Measurements from ENCODE around the gene KIF13A.
"Not testable (repeated sequence)": the region's sequence is repeated elsewhere in the genome, so short reads cannot be mapped to it uniquely, and the experiment has no call there.

KIF13A gene

DNA sequence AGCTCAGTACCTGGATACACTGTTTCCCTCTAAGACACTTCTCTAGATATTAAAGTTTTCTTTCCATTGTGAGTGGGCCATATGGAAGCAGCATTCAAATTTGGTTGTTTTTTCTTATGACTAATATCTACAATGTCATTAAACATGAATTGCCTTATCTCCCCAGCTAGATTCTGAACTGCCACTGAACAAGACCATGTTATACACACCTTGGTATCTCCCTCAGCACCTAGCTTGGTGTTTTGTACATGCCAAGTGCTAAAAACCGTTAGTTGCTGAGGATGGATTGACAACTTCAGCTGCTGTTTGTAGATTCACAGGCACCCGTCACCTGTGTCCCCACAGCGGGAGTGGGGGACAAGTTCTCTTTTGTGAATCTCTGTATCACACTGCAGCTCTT is 131.1 kb downstream of the KIF13A start:
- H3K4me1 ChIP-seq (ENCODE audit: control insufficient read depth, insufficient read depth, low read length), result no peaks in the 10 kb centered on the region
- peaks cover 8% of the 10 kb centered on the region; the same call in 1 of the 2 replicates for H3K36me3 ChIP-seq (ENCODE audit: control insufficient read depth, insufficient read depth, low read length)
- H3K27ac ChIP-seq (ENCODE audit: low read depth, low read length), result no peak overlapping the region
- H3K27me3 ChIP-seq (ENCODE audit: control insufficient read depth, insufficient read depth, low read length), result no peaks in the 10 kb centered on the region
- no peak overlapping the region for H3K9ac ChIP-seq (ENCODE audit: low read length)
- H3K4me3 ChIP-seq (ENCODE audit: low read depth, low read length), result no peak overlapping the region
- H3K9me3 ChIP-seq (ENCODE audit: control insufficient read depth, insufficient read depth, low read depth, low read length), result no peaks in the 10 kb centered on the region

DNA sequence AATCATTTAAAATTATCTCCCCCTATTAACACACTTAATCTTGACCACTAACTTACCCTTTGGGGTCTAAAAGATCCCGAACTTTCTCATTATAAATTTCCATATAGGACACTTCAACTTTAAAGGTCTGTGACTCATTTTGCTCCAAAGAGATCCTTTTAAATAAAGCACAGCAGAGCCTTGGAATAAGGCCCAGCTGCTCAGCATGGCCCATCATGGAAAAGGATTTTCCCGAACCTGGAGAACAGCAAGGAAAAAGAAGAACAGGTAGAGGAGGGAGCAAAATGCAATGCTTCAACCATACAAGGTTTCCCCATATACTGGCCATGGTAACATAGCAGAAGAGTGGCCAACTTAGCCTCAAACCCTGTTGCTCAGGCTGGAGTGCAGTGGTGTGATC is 132.1 kb downstream of the KIF13A start:
- no peaks in the 10 kb centered on the region for H3K4me1 ChIP-seq (ENCODE audit: control insufficient read depth, insufficient read depth, low read length)
- no peak overlapping the region for H3K27ac ChIP-seq (ENCODE audit: low read depth, low read length)
- no peak overlapping the region for H3K9ac ChIP-seq (ENCODE audit: low read length)
- no peaks in the 10 kb centered on the region for H3K9me3 ChIP-seq (ENCODE audit: control insufficient read depth, insufficient read depth, low read depth, low read length)
- H3K4me3 ChIP-seq (ENCODE audit: low read depth, low read length), result no peak overlapping the region
- H3K27me3 ChIP-seq (ENCODE audit: control insufficient read depth, insufficient read depth, low read length), result no peaks in the 10 kb centered on the region
- peaks cover 17% of the 10 kb centered on the region for H3K36me3 ChIP-seq (ENCODE audit: control insufficient read depth, insufficient read depth, low read length)

GRCh38 chr6:17853533-17853932 is 133.9 kb downstream of the KIF13A start:
- Histone ChIP-seq H3K27me3 (ENCODE audit: control insufficient read depth, insufficient read depth, low read length) (no peaks in the 10 kb centered on the region), H3K9me3 (ENCODE audit: control insufficient read depth, insufficient read depth, low read depth, low read length) (no peaks in the 10 kb centered on the region), H3K36me3 (ENCODE audit: control insufficient read depth, insufficient read depth, low read length) (peaks cover 34% of the 10 kb centered on the region)

GRCh38 chr6:17851720-17852161 is 135.7 kb downstream of the KIF13A start:
- no peaks in the 10 kb centered on the region for H3K4me1 ChIP-seq (ENCODE audit: control insufficient read depth, insufficient read depth, low read length)
- no peak overlapping the region for H3K27ac ChIP-seq (ENCODE audit: low read depth, low read length)
- H3K9ac ChIP-seq (ENCODE audit: low read length), result no peak overlapping the region
- peaks cover 43% of the 10 kb centered on the region for H3K36me3 ChIP-seq (ENCODE audit: control insufficient read depth, insufficient read depth, low read length)
- no peaks in the 10 kb centered on the region for H3K9me3 ChIP-seq (ENCODE audit: control insufficient read depth, insufficient read depth, low read depth, low read length)
- no peaks in the 10 kb centered on the region for H3K27me3 ChIP-seq (ENCODE audit: control insufficient read depth, insufficient read depth, low read length)
- H3K4me3 ChIP-seq (ENCODE audit: low read depth, low read length), result no peak overlapping the region

More at GRCh38 chr6:17853533-17853932, 133.9 kb downstream of the KIF13A start:
- H3K9ac ChIP-seq (ENCODE audit: low read length), result no peak overlapping the region
- no peaks in the 10 kb centered on the region for H3K4me1 ChIP-seq (ENCODE audit: control insufficient read depth, insufficient read depth, low read length)
- H3K4me3 ChIP-seq (ENCODE audit: low read depth, low read length), result no peak overlapping the region
- no peak overlapping the region for H3K27ac ChIP-seq (ENCODE audit: low read depth, low read length)

- Histone ChIP-seq H3K36me3 (ENCODE audit: control insufficient read depth, insufficient read depth, low read length) (peaks cover 44% of the 10 kb centered on the region), H3K27ac (ENCODE audit: low read depth, low read length) (no peak overlapping the region), H3K27me3 (ENCODE audit: control insufficient read depth, insufficient read depth, low read length) (no peaks in the 10 kb centered on the region), H3K9ac (ENCODE audit: low read length) (no peak overlapping the region), H3K4me3 (ENCODE audit: low read depth, low read length) (no peak overlapping the region), H3K4me1 (ENCODE audit: control insufficient read depth, insufficient read depth, low read length) (no peaks in the 10 kb centered on the region), H3K9me3 (ENCODE audit: control insufficient read depth, insufficient read depth, low read depth, low read length) (no peaks in the 10 kb centered on the region)
Observed at GRCh38 chr6:17851001-17851719, 136.3 kb downstream of the KIF13A start.

DNA sequence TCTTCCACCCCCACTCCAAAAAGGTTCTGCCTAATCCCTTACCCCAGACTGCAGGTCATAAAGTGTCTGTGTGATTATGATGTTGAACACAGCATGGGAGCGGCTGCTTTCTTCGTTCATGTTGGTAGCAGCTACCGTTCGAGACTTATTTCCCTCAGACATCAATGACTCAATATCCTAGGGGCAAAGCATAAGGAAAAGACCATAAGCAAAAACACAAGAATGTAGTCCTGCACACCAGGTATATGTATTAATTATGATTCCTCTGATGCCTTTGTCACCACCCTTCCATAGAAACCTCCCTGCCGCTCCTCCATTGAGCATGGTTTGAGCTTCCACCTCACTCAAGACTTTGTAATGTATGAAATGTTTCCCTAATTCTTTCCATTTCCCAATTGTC is 137.2 kb downstream of the KIF13A start:
- Histone ChIP-seq H3K4me3 (ENCODE audit: low read depth, low read length) (no peak overlapping the region), H3K9ac (ENCODE audit: low read length) (no peak overlapping the region), H3K36me3 (ENCODE audit: control insufficient read depth, insufficient read depth, low read length) (peaks cover 39% of the 10 kb centered on the region), H3K27me3 (ENCODE audit: control insufficient read depth, insufficient read depth, low read length) (no peaks in the 10 kb centered on the region), H3K4me1 (ENCODE audit: control insufficient read depth, insufficient read depth, low read length) (no peaks in the 10 kb centered on the region), H3K27ac (ENCODE audit: low read depth, low read length) (no peak overlapping the region), H3K9me3 (ENCODE audit: control insufficient read depth, insufficient read depth, low read depth, low read length) (no peaks in the 10 kb centered on the region)

DNA sequence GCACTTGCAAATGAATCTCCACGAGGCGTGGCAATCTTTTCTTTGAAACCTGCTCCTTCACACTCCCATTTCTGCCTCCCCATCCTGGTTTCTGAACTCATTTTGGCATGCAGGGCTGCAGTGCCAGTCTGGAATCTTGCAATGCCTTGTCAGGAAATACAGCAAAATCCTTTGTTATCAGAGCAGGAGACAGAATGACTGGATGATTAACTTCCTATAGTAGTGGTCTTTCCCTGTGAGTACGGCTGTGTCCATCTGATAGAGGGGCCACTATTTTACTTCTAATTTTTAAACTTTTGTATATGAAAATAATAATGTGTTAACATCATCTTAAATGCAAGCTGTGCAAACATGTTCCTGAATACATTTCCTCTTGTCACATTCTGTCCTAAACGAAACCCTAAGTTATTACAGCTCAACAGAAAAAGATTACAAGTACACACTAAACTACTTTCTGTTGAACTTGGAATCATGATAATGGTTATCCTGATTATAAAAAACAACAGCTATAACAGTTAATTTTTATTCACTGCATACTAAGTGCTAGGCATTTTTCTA is 140.2 kb downstream of the KIF13A start:
- Histone ChIP-seq H3K9me3 (ENCODE audit: control insufficient read depth, insufficient read depth, low read depth, low read length) (no peaks in the 10 kb centered on the region), H3K36me3 (ENCODE audit: control insufficient read depth, insufficient read depth, low read length) (peaks cover 44% of the 10 kb centered on the region), H3K4me1 (ENCODE audit: control insufficient read depth, insufficient read depth, low read length) (no peaks in the 10 kb centered on the region), H3K27me3 (ENCODE audit: control insufficient read depth, insufficient read depth, low read length) (no peaks in the 10 kb centered on the region), H3K4me3 (ENCODE audit: low read depth, low read length) (no peak overlapping the region), H3K27ac (ENCODE audit: low read depth, low read length) (no peak overlapping the region), H3K9ac (ENCODE audit: low read length) (no peak overlapping the region)

DNA sequence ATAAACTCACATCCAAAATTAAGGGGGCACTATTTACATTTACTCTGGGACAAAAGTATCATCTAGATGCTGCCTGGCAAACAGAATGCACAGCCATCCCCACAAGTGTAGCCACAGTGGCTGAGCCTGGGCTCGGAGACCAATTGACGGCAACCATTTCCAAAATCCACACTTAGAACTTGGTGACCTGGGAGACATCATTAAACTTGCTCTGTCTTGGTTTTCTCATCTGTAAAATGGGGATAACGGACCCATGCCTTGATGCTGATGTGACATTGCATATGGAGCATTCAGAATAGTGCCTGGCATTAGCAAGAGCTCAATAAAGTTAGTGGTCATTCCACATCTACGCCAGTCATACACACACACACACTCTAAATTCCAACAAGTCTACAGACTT is 140.7 kb downstream of the KIF13A start:
- no peak overlapping the region for H3K4me3 ChIP-seq (ENCODE audit: low read depth, low read length)
- no peaks in the 10 kb centered on the region for H3K27me3 ChIP-seq (ENCODE audit: control insufficient read depth, insufficient read depth, low read length)
- H3K9ac ChIP-seq (ENCODE audit: low read length), result no peak overlapping the region
- H3K27ac ChIP-seq (ENCODE audit: low read depth, low read length), result no peak overlapping the region
- peaks cover 44% of the 10 kb centered on the region for H3K36me3 ChIP-seq (ENCODE audit: control insufficient read depth, insufficient read depth, low read length)
- H3K4me1 ChIP-seq (ENCODE audit: control insufficient read depth, insufficient read depth, low read length), result no peaks in the 10 kb centered on the region
- H3K9me3 ChIP-seq (ENCODE audit: control insufficient read depth, insufficient read depth, low read depth, low read length), result no peaks in the 10 kb centered on the region

DNA sequence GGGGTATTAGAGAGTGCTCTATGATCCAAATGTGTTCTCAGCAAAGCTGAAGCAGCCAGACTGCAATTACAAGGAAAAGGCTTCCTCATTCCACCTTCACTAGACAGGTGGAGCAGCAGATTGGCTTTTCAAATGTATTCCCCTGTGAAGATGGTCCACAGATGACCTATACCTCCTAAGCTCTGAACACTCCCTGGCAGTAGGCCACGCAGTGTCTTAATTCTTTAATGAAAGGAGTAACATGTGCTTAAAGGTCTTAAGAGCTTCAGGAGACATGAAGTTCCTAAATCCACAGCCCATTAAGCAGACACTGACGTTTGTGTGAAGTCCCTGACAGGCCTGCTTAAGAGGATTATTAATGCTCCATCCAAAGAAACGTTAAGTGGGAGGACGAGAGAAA is 141.8 kb downstream of the KIF13A start:
- Histone ChIP-seq H3K4me1 (ENCODE audit: control insufficient read depth, insufficient read depth, low read length) (no peaks in the 10 kb centered on the region), H3K27ac (ENCODE audit: low read depth, low read length) (no peak overlapping the region), H3K27me3 (ENCODE audit: control insufficient read depth, insufficient read depth, low read length) (no peaks in the 10 kb centered on the region), H3K9me3 (ENCODE audit: control insufficient read depth, insufficient read depth, low read depth, low read length) (no peaks in the 10 kb centered on the region), H3K36me3 (ENCODE audit: control insufficient read depth, insufficient read depth, low read length) (peaks cover 34% of the 10 kb centered on the region), H3K9ac (ENCODE audit: low read length) (no peak overlapping the region), H3K4me3 (ENCODE audit: low read depth, low read length) (no peak overlapping the region)

GRCh38 chr6:17844967-17845366 is 142.5 kb downstream of the KIF13A start:
- not testable (repeated sequence) for H3K9ac ChIP-seq (ENCODE audit: low read length); H3K9me3 ChIP-seq (ENCODE audit: control insufficient read depth, insufficient read depth, low read depth, low read length); H3K27ac ChIP-seq (ENCODE audit: low read depth, low read length); H3K27me3 ChIP-seq (ENCODE audit: control insufficient read depth, insufficient read depth, low read length); H3K4me3 ChIP-seq (ENCODE audit: low read depth, low read length); H3K4me1 ChIP-seq (ENCODE audit: control insufficient read depth, insufficient read depth, low read length)
- peaks cover 28% of the 10 kb centered on the region for H3K36me3 ChIP-seq (ENCODE audit: control insufficient read depth, insufficient read depth, low read length)

DNA sequence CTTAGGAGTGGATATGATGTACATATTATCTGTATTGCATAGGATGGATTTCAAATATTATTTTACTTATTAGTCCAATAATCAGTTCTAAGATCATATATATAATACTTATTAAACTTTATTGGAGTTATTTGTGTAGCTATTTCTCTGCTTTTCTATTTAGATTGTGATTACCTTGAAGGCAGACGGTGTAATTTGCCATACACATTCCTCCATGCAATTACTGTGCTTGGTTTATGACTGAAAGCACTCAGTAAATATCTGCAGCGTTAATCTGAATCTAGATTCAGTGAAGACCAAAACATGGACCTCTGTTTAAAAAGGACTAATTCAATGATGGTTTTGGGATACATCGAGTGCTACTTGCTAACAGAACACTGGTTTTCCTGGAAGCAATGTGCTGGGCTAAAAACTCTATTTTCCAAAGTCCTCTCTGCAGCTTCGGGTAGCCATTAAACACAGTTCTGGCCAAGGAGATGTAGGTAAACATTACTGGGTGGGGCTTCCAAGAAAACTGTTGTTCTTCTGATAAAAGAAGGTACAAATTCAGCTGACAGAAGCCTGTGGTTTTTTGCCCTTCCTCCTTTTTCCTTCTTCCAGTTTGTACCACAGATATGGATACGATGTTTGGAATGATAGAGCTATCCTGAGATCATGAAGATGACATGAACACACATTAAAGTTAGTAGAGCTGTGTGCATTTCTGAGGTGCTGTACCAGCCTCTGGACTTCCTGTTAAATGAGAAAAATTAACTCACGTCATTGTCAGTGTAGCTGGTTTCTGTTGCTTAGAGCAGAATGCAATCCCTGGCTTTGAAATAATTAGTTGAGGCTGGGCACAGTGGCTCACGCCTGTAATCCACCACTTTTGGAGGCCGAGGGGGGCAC is 144.3 kb downstream of the KIF13A start:
- Histone ChIP-seq H3K4me3 (ENCODE audit: low read depth, low read length) (no peak overlapping the region), H3K27me3 (ENCODE audit: control insufficient read depth, insufficient read depth, low read length) (no peaks in the 10 kb centered on the region), H3K4me1 (ENCODE audit: control insufficient read depth, insufficient read depth, low read length) (no peaks in the 10 kb centered on the region; the same call in 1 of the 2 replicates), H3K27ac (ENCODE audit: low read depth, low read length) (no peak overlapping the region), H3K36me3 (ENCODE audit: control insufficient read depth, insufficient read depth, low read length) (peaks cover 16% of the 10 kb centered on the region), H3K9ac (ENCODE audit: low read length) (no peak overlapping the region), H3K9me3 (ENCODE audit: control insufficient read depth, insufficient read depth, low read depth, low read length) (no peaks in the 10 kb centered on the region)
